ENCODE measurements around the gene ROMO1.
"Not testable (repeated sequence)": the region's sequence is repeated elsewhere in the genome, so short reads cannot be mapped to it uniquely, and the experiment has no call there.

ROMO1 gene

GRCh38 chr20:35721219-35721618 is 22.0 kb downstream of the ROMO1 start:
- no peak for TF ChIP-seq L3MBTL2 (conservative IDR thresholded peaks at IDR 0.05)
- no peak for TF ChIP-seq SUZ12 (IDR thresholded peaks at IDR 0.05)
- no peak for TF ChIP-seq PKNOX1 (IDR thresholded peaks at IDR 0.05)
- no peak for TF ChIP-seq ZNF384 (IDR thresholded peaks at IDR 0.05)
- no peak for TF ChIP-seq ELF4 (IDR thresholded peaks at IDR 0.05)
- TF ChIP-seq LEF1 (IDR thresholded peaks at IDR 0.05; ENCODE audit: borderline replicate concordance): no peak
- DNase-seq (ENCODE audit: extremely low spot score): no peak
- CTCF ChIA-PET: no interaction called here
- POLR2A ChIA-PET: interaction anchor here (1.2 kb wide), 1 partner anchor 21 kb away, joined by 3 read pairs; the partner anchor contains the start of gene RBM39

GRCh38 chr20:35721621-35722020 is 22.4 kb downstream of the ROMO1 start:
- CTCF ChIA-PET: no interaction called here
- no peak for TF ChIP-seq NFRKB (IDR thresholded peaks at IDR 0.05)
- no peak for TF ChIP-seq SP1 (IDR thresholded peaks at IDR 0.05)
- TF ChIP-seq FOXM1 (IDR thresholded peaks at IDR 0.05; ENCODE audit: borderline replicate concordance): no peak
- TF ChIP-seq FOXK2 (IDR thresholded peaks at IDR 0.05): no peak
- TF ChIP-seq L3MBTL2 (conservative IDR thresholded peaks at IDR 0.05): no peak
- TF ChIP-seq ARNT (IDR thresholded peaks at IDR 0.05): no peak
- TF ChIP-seq ELF4 (IDR thresholded peaks at IDR 0.05): no peak
- TF ChIP-seq CTBP1 (IDR thresholded peaks at IDR 0.05; ENCODE audit: borderline replicate concordance): no peak
- no peak for TF ChIP-seq PKNOX1 (IDR thresholded peaks at IDR 0.05)
- no peak for TF ChIP-seq TARDBP (IDR thresholded peaks at IDR 0.05)
- no peak for TF ChIP-seq SUZ12 (IDR thresholded peaks at IDR 0.05)
- no peak for TF ChIP-seq ZNF384 (IDR thresholded peaks at IDR 0.05)
- no peak for DNase-seq (ENCODE audit: extremely low spot score)
- POLR2A ChIA-PET: interaction anchor here (1.2 kb wide), 1 partner anchor 21 kb away, joined by 3 read pairs; the partner anchor contains the start of gene RBM39

- CTCF ChIA-PET; DNase-seq (ENCODE audit: extremely low spot score): not testable (repeated sequence)
- POLR2A ChIA-PET: interaction anchor here (0.7 kb wide), 1 partner anchor 12 kb away, joined by 3 read pairs; no protein-coding TSS in a partner anchor
Observed at GRCh38 chr20:35723275-35723639, 24.1 kb downstream of the ROMO1 start.

GRCh38 chr20:35723652-35724320 is 24.6 kb downstream of the ROMO1 start:
- ChIA-PET CTCF (interaction anchor here (0.6 kb wide), 1 partner anchor 22 kb away, joined by 5 read pairs; no protein-coding TSS in a partner anchor), POLR2A (interaction anchor here (0.7 kb wide), 1 partner anchor 11 kb away, joined by 3 read pairs; no protein-coding TSS in a partner anchor)
- not testable (repeated sequence) for DNase-seq (ENCODE audit: extremely low spot score)

- CTCF ChIA-PET: interaction anchor here (0.6 kb wide), 1 partner anchor 23 kb away, joined by 5 read pairs; no protein-coding TSS in a partner anchor
Observed at GRCh38 chr20:35724321-35725230, 25.4 kb downstream of the ROMO1 start.

GRCh38 chr20:35726842-35727711 is 27.9 kb downstream of the ROMO1 start:
- CTCF ChIA-PET: no interaction called here
- TF ChIP-seq HDGF (IDR thresholded peaks at IDR 0.05; ENCODE audit: borderline replicate concordance) (no peak), SUZ12 (IDR thresholded peaks at IDR 0.05) (no peak), ZNF384 (IDR thresholded peaks at IDR 0.05) (no peak), PKNOX1 (IDR thresholded peaks at IDR 0.05) (no peak), FOXM1 (IDR thresholded peaks at IDR 0.05; ENCODE audit: borderline replicate concordance) (no peak), ARNT (IDR thresholded peaks at IDR 0.05) (no peak), NFRKB (IDR thresholded peaks at IDR 0.05) (no peak), CTBP1 (IDR thresholded peaks at IDR 0.05; ENCODE audit: borderline replicate concordance) (no peak), ELF4 (IDR thresholded peaks at IDR 0.05) (no peak), FOXA1 (IDR thresholded peaks at IDR 0.05) (no peak), L3MBTL2 (conservative IDR thresholded peaks at IDR 0.05) (no peak), BHLHE40 (IDR thresholded peaks at IDR 0.05; ENCODE audit: borderline replicate concordance) (no peak), FOXK2 (IDR thresholded peaks at IDR 0.05) (no peak), LEF1 (IDR thresholded peaks at IDR 0.05; ENCODE audit: borderline replicate concordance) (no peak), SP1 (IDR thresholded peaks at IDR 0.05) (no peak), TARDBP (IDR thresholded peaks at IDR 0.05) (no peak)
- POLR2A ChIA-PET: no interaction called here
- no peak for DNase-seq (ENCODE audit: extremely low spot score)

More at GRCh38 chr20:35724321-35725230, 25.4 kb downstream of the ROMO1 start:
- TF ChIP-seq FOXK2 (IDR thresholded peaks at IDR 0.05): no peak
- TF ChIP-seq HDGF (IDR thresholded peaks at IDR 0.05; ENCODE audit: borderline replicate concordance): no peak
- TF ChIP-seq FOXA1 (IDR thresholded peaks at IDR 0.05): no peak
- TF ChIP-seq ARNT (IDR thresholded peaks at IDR 0.05): no peak
- TF ChIP-seq ELF4 (IDR thresholded peaks at IDR 0.05): no peak
- no peak for TF ChIP-seq L3MBTL2 (conservative IDR thresholded peaks at IDR 0.05)
- no peak for TF ChIP-seq ZNF384 (IDR thresholded peaks at IDR 0.05)
- TF ChIP-seq PKNOX1 (IDR thresholded peaks at IDR 0.05): no peak
- no peak for TF ChIP-seq SP1 (IDR thresholded peaks at IDR 0.05)
- TF ChIP-seq CTBP1 (IDR thresholded peaks at IDR 0.05; ENCODE audit: borderline replicate concordance): no peak
- no peak for TF ChIP-seq TARDBP (IDR thresholded peaks at IDR 0.05)
- POLR2A ChIA-PET: no interaction called here
- no peak for DNase-seq (ENCODE audit: extremely low spot score)
